Adrenal gland (tissue), 5 donors: ENCODE data around the gene WWOX.

Source experiments
- CTCF ChIP-seq, 6 experiments: fragments of 450-650 bp in 4 of 6; fragments of 200-600 bp in 2 of 6; sonication (generic) in 1 of 6; IDR thresholded peaks; 1 replicate in 5 of 6; 2 replicates in 1 of 6; pipeline versions ENCODE4 v1.5.1 to v1.8.0; 2016 to 2021; ENCODE audit warnings: antibody characterized with exemption in 6 of 6, mild to moderate bottlenecking in 2 of 6, moderate library complexity in 1 of 6
- POLR2A ChIP-seq, 2 donors: fragments of 450-650 bp; IDR thresholded peaks; one replicate each; pipeline ENCODE4 v1.6.1; 2017; ENCODE audit warnings: antibody characterized with exemption in 2 of 2, mild to moderate bottlenecking in 2 of 2, moderate library complexity in 1 of 2
- donor health status: DM: no; HTN: no; CAD: no.

- TF ChIP-seq CTCF (IDR thresholded peaks at IDR 0.05) (no peak), POLR2A (IDR thresholded peaks at IDR 0.05) (no peak)
These were observed 208.5 kb downstream of the WWOX start for GRCh38 chr16:78307824-78308528.
